GM12865 (cell line): ENCODE results near the gene LRRC19.

Experiments
- DNase-seq: peaks from one replicate; pipeline ENCODE4 v3.0.0; 2010; ENCODE audit warnings: low read depth
- H3K4me3 ChIP-seq: 2 replicates; pipeline ENCODE4 v1.5.1; 2011; ENCODE audit warnings: mild to moderate bottlenecking, low read depth, low read length, control low read depth
- CTCF ChIP-seq: IDR thresholded peaks from 2 replicates; pipeline ENCODE4 v1.5.1; 2011; ENCODE audit warnings: low read length, control low read depth, low read depth, inconsistent platforms; ENCODE audit not compliant: insufficient read depth; ENCODE audit errors: missing control alignments

The LRRC19 gene

GRCh38 chr9:27005491-27005890 is at the start of gene LRRC19:
TSS of gene LRRC19 (minus strand) at chr9:27005672. CDS start at chr9:26999694, 5,978 bp downstream.
- no peak for TF ChIP-seq CTCF
- H3K4me3 ChIP-seq = no peak within 1 kb of the TSS

GRCh38 chr9:27054841-27055240 is 49.4 kb upstream of the LRRC19 start:
- no peak for TF ChIP-seq CTCF
- no peak overlapping the region for H3K4me3 ChIP-seq
- DNase-seq = no peak

More at GRCh38 chr9:27005491-27005890, at the start of gene LRRC19:
- DNase-seq = no peak

- no peak overlapping the region for H3K4me3 ChIP-seq
- TF ChIP-seq CTCF = no peak
- DNase-seq = no peak
Measured at GRCh38 chr9:27054125-27054524, 48.7 kb upstream of the LRRC19 start.

- no peak for TF ChIP-seq CTCF
- no peak for DNase-seq
- no peak overlapping the region for H3K4me3 ChIP-seq
Measured at GRCh38 chr9:27053369-27054022, 48.0 kb upstream of the LRRC19 start.

GRCh38 chr9:27047136-27047535 is 41.7 kb upstream of the LRRC19 start:
- TF ChIP-seq CTCF = no peak
- no peak overlapping the region for H3K4me3 ChIP-seq
- no peak for DNase-seq

- no peak for DNase-seq
- no peak overlapping the region for H3K4me3 ChIP-seq
- TF ChIP-seq CTCF = no peak
Measured at GRCh38 chr9:27043176-27043575, 37.7 kb upstream of the LRRC19 start.

GRCh38 chr9:27042476-27042875 is 37.0 kb upstream of the LRRC19 start:
- DNase-seq = no peak
- TF ChIP-seq CTCF = no peak
- no peak overlapping the region for H3K4me3 ChIP-seq
